SIG-M5 treated with dmso at 0.1 percent for 504 hours (cell line): ENCODE data around the gene TRAF5.
"Not testable (repeated sequence)": the region's sequence is repeated elsewhere in the genome, so short reads cannot be mapped to it uniquely, and the experiment has no call there.

Experiments
- DNase-seq: peaks from one replicate; lab custom pipeline; 2025; ENCODE audit not compliant: unreplicated experiment; lab: John Stamatoyannopoulos, UW

Gene TRAF5, protein sequence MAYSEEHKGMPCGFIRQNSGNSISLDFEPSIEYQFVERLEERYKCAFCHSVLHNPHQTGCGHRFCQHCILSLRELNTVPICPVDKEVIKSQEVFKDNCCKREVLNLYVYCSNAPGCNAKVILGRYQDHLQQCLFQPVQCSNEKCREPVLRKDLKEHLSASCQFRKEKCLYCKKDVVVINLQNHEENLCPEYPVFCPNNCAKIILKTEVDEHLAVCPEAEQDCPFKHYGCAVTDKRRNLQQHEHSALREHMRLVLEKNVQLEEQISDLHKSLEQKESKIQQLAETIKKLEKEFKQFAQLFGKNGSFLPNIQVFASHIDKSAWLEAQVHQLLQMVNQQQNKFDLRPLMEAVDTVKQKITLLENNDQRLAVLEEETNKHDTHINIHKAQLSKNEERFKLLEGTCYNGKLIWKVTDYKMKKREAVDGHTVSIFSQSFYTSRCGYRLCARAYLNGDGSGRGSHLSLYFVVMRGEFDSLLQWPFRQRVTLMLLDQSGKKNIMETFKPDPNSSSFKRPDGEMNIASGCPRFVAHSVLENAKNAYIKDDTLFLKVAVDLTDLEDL

DNA sequence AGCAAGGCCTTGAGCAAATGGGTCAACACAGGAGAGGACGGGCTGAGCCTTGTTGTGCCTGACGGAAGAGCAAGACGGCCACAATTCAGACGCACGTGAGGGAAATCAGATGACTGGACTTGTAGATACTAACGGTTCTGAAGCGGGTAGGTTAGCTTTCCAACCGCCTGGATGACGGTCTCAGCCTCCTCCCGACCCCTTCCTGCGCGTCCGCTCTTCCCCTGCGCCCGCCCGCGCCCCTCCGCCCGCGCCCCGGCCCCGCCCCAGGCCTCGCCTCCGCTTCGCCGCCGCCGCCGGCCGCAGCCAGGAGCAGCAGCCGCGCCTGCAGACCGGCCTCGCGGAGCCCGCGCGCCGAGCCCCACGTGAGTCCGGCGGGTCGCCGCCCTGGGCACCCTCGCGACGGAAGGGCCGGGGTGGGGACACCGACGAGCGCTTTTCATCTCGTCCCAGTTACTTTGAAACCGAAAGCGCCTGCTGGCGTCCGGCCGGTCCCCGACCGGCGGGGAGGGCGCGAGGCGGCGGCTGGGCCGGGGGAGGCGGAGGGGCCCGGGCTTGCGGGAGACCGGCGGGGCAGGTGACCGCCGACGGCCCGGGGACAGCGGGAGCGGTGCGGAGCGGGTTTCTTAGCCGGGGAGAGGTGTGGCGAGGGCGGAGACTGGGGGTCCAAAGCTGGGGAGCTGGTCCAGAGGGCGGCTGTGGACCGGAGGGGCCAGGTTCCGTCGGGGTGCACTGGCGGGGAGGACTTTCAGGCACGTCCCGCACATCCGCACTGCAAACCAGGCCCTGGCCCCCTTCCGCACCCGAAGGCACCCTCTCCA lies at the start of gene TRAF5:
TRAF5 (plus strand) TSS at position 306 of the 818 bp plus-strand sequence. CDS start 26,407 bp downstream, outside the sequence.
- no peak for DNase-seq

DNA sequence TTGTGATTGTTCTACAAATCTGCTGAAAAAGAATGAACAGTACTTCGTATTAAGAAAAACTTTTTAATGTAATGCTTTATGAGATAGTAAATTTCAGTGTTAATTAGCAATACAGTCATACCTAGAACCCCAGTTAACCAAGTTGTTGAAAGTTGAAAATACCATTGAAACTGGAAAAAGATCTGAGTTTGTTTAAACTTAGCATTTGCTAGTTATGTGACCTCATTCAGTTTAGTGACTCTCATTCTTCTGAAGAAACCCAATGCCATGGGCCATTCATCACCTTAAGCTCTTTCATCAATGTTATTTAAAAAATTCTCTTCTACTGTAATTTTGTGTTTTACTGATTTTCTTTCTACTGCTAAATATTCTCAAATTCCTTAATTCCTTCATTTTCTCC lies 47.3 kb upstream of the TRAF5 start:
- DNase-seq: no peak

- DNase-seq: no peak
Measured at GRCh38 chr1:211280910-211281309, 45.7 kb upstream of the TRAF5 start.

- DNase-seq: no peak
Measured at GRCh38 chr1:211281320-211282022, 45.2 kb upstream of the TRAF5 start.

- DNase-seq: no peak
Measured at GRCh38 chr1:211282023-211282373, 44.6 kb upstream of the TRAF5 start.

DNA sequence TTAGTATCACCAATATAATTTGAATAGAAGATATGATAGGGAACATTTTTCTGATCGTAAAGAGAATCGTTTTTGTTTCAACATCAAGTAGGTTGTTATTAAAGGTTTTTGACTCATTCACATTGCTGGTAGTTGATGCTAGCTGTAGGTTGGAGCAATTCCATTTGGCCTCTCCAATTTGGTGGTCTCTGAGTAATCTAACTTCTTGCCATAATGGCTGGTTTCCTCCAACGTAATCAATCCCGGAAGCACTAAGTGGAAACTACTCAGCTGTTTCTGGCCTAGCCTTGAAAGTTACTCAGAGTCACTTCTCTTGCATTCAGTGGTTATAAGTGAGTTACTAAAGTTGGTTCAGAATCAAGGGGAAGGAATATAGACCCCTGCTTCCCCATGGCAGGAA lies 41.4 kb upstream of the TRAF5 start:
- no peak for DNase-seq

GRCh38 chr1:211287218-211287617 lies 39.4 kb upstream of the TRAF5 start:
- no peak for DNase-seq

- DNase-seq: no peak
Measured at GRCh38 chr1:211292411-211292810, 34.2 kb upstream of the TRAF5 start.

DNA sequence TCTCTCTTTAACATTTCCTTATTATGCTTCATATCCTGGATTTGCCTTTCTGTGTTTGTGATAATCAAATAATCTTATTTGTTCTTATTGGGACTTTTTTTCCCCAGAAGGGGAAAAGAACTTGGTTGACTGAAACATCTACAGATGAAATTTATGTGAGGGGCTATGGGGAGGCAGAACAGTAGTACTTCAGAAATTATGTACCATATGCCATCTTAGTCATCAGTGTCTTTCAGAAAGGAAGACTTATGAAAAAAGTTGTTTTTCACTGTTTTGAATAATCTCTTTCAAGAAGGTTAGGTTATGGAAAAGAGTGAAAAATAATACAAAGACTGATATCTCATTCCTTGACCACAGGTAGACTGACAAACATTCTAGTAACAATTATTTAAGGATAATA lies 30.2 kb upstream of the TRAF5 start:
- DNase-seq: no peak

- no peak for DNase-seq
Measured at GRCh38 chr1:211305044-211305443, 21.6 kb upstream of the TRAF5 start.

GRCh38 chr1:211309617-211310016 lies 17.0 kb upstream of the TRAF5 start:
- no peak for DNase-seq

- no peak for DNase-seq
Measured at GRCh38 chr1:211313392-211313791, 13.2 kb upstream of the TRAF5 start.

DNA sequence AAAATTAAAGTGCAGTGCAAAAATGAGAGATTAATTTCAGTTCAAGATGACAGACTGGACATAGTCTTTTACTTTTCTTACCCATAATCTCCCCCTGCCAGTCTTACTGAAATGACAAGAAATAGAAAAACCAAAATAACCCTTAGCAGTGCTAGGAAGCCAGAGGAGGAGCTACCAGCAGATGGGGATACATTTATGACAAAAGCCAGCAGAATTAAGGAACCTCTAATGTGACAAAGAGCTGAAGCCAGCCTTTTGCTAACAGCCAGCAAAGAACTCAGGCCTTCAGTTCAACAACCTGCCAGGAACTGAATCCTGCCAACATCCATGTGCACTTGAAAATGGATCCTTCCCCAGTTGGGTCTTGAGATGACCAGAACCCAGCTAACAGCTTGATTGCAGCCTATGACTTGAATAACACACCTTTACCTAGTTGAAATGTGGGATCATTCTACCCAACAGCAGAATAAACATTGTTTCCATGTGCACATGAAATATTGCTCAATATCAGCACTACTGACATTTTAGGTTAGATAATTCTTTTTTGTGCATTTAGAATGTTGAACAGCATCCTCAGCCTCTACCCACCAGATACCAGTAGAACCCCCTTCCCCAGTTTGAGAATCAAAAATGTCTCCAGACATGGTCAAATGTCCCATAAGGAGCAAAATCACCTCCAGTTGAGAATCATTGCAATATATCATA lies 7.9 kb upstream of the TRAF5 start:
- peak; percentile 34 for DNase-seq

DNA sequence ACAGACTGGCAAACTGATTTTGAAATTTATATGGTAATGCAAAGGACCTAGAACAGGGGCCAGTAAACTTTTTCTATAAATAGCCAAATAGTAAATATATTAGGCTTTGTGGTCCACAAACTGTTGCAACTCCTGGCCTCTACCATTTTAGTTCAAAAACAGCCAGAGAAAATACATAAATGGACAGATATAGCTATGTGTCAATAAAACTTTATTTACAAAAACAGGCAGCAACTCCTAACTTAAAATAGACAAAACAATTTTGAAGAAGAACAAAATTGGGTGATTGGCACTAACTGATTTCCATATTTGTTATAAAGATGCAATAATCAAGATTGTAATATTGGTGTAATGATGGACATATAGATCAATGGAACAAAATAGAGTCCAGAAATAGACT lies 6.7 kb upstream of the TRAF5 start:
- no peak for DNase-seq

GRCh38 chr1:211320980-211321379 lies 5.7 kb upstream of the TRAF5 start:
- peak; percentile 20 for DNase-seq

- DNase-seq: not testable (repeated sequence)
Measured at GRCh38 chr1:211321646-211322045, 5.0 kb upstream of the TRAF5 start.

- DNase-seq: peak; percentile 77
Measured at GRCh38 chr1:211323156-211324063, 3.2 kb upstream of the TRAF5 start.

GRCh38 chr1:211324992-211325775 lies 1.4 kb upstream of the TRAF5 start:
- DNase-seq: no peak

GRCh38 chr1:211326140-211326527 lies 499 bp upstream of the TRAF5 start:
- no peak for DNase-seq
